Neuronal stem cell (in vitro differentiated cells): ENCODE measurements around the gene GVQW3. TPM values are rescaled to one million over a fixed set of nuclear protein-coding genes. Genes with fewer than 3 reads are reported as not detected.
A peak's percentile ranks its signal among the peaks of the same experiment; 100 is the strongest.

ENCODE experiments used
- DNase-seq: peaks from one replicate; pipeline ENCODE4 v3.0.0-alpha.2; 2013; ENCODE audit warnings: low spot score
- H2AFZ ChIP-seq: one replicate; pipeline ENCODE4 v1.6.1; 2013; ENCODE audit warnings: mild to moderate bottlenecking, low read length, inconsistent platforms
- H2AK5ac ChIP-seq: 2 replicates; pipeline ENCODE4 v1.6.1; 2013; ENCODE audit warnings: low read depth, mild to moderate bottlenecking, inconsistent platforms, low read length, moderate library complexity, mixed read lengths
- H2BK120ac ChIP-seq: 2 replicates; pipeline ENCODE4 v1.6.1; 2013; ENCODE audit warnings: low read depth, mild to moderate bottlenecking, inconsistent platforms, low read length, moderate library complexity, mixed read lengths
- H2BK12ac ChIP-seq: one replicate; pipeline ENCODE4 v1.6.1; 2013; ENCODE audit warnings: low read length, inconsistent platforms
- H2BK15ac ChIP-seq: 2 replicates; pipeline ENCODE4 v1.6.1; 2013; ENCODE audit warnings: mild to moderate bottlenecking, low read length, inconsistent platforms, mixed read lengths
- H2BK5ac ChIP-seq: one replicate; pipeline ENCODE4 v1.6.1; 2013; ENCODE audit warnings: inconsistent platforms, mild to moderate bottlenecking, low read length, moderate library complexity
- H3K14ac ChIP-seq: one replicate; pipeline ENCODE4 v1.6.1; 2013; ENCODE audit warnings: low read length, inconsistent platforms
- H3K18ac ChIP-seq: 2 replicates; pipeline ENCODE4 v1.6.1; 2013; ENCODE audit warnings: low read length, inconsistent platforms
- H3K23ac ChIP-seq: 2 replicates; pipeline ENCODE4 v1.6.1; 2013; ENCODE audit warnings: low read depth, mild to moderate bottlenecking, mixed read lengths, low read length, inconsistent platforms; ENCODE audit not compliant: poor library complexity
- H3K27ac ChIP-seq: replicated peaks from 3 replicates; pipeline ENCODE4 v1.5.1; 2013; ENCODE audit warnings: low read length, inconsistent platforms
- H3K27me3 ChIP-seq, 3 experiments: 2 replicates each; pipeline ENCODE4 v1.6.1; 2013; ENCODE audit warnings: low read length in 3 of 3, mild to moderate bottlenecking in 2 of 3, inconsistent platforms in 1 of 3, low read depth in 1 of 3, mixed read lengths in 1 of 3, moderate library complexity in 1 of 3; ENCODE audit not compliant: control insufficient read depth in 3 of 3, insufficient read depth in 3 of 3
- H3K36me3 ChIP-seq, 2 donors: replicated peaks in 1 of 2; 2 replicates each; pipeline ENCODE4 v1.6.1; 2013; ENCODE audit warnings: low read length in 2 of 2; ENCODE audit not compliant: control insufficient read depth in 2 of 2, insufficient read depth in 2 of 2
- H3K4ac ChIP-seq: 2 replicates; pipeline ENCODE4 v1.6.1; 2013; ENCODE audit warnings: inconsistent platforms, mild to moderate bottlenecking, low read length, moderate library complexity
- H3K4me1 ChIP-seq, 2 donors: 1 replicate in 1 of 2; 2 replicates in 1 of 2; pipeline ENCODE4 v1.6.1; 2013; ENCODE audit warnings: low read length in 2 of 2, low read depth in 1 of 2; ENCODE audit not compliant: control insufficient read depth in 2 of 2, insufficient read depth in 1 of 2
- H3K4me2 ChIP-seq: one replicate; pipeline ENCODE4 v1.6.1; 2013; ENCODE audit warnings: mild to moderate bottlenecking, low read length, inconsistent platforms; ENCODE audit not compliant: insufficient read depth, poor library complexity, severe bottlenecking
- H3K4me3 ChIP-seq, 2 donors: 2 replicates each; pipeline ENCODE4 v1.5.1; 2013; ENCODE audit warnings: low read length in 2 of 2, mild to moderate bottlenecking in 2 of 2, inconsistent platforms in 1 of 2, moderate library complexity in 1 of 2
- H3K79me1 ChIP-seq: one replicate; pipeline ENCODE4 v1.6.1; 2013; ENCODE audit warnings: low read depth, mild to moderate bottlenecking, inconsistent platforms, low read length, moderate library complexity
- H3K9ac ChIP-seq: one replicate; pipeline ENCODE4 v1.6.1; 2013; ENCODE audit warnings: mild to moderate bottlenecking, low read depth, low read length, inconsistent platforms; ENCODE audit not compliant: poor library complexity
- H3K9me3 ChIP-seq, 2 donors: replicated peaks in 1 of 2; 2 replicates each; pipeline versions ENCODE3 to v1.6.1; 2013; ENCODE audit warnings: low read length in 2 of 2, mild to moderate bottlenecking in 2 of 2, inconsistent platforms in 1 of 2, low read depth in 1 of 2, mixed read lengths in 1 of 2, moderate library complexity in 1 of 2; ENCODE audit not compliant: control insufficient read depth in 2 of 2, insufficient read depth in 1 of 2
- H4K8ac ChIP-seq: one replicate; pipeline ENCODE4 v1.6.1; 2013; ENCODE audit warnings: low read depth, mild to moderate bottlenecking, inconsistent platforms, low read length, moderate library complexity
- H4K91ac ChIP-seq: one replicate; pipeline ENCODE4 v1.6.1; 2013; ENCODE audit warnings: low read length, low read depth, mild to moderate bottlenecking, inconsistent platforms; ENCODE audit not compliant: poor library complexity
- WGBS, 2 donors: extraction: QIAGEN DNeasy Blood & Tissue Kit; methylation state at CpG; one replicate each; pipeline ENCODE4 v1.1.7; 2013; ENCODE audit warnings: missing lambda C conversion rate in 2 of 2, mixed read lengths in 1 of 2; ENCODE audit not compliant: insufficient read length in 2 of 2, insufficient replicate concordance in 1 of 2; ENCODE audit errors: extremely low coverage in 2 of 2; 5-methylcytosine and 5-hydroxymethylcytosine counted together
- polyA plus RNA-seq, 2 experiments: library from polyadenylated mRNA; stranded (reverse); fragments of 200-250 nt; gene quantifications; one replicate each; pipeline ENCODE4 v1.2.3, GENCODE V29; 2013

Gene GVQW3
- polyA plus RNA-seq (2013, experiment 1 of 2): 8.2 TPM
- 9.1 TPM for polyA plus RNA-seq (2013, experiment 2 of 2)

DNA sequence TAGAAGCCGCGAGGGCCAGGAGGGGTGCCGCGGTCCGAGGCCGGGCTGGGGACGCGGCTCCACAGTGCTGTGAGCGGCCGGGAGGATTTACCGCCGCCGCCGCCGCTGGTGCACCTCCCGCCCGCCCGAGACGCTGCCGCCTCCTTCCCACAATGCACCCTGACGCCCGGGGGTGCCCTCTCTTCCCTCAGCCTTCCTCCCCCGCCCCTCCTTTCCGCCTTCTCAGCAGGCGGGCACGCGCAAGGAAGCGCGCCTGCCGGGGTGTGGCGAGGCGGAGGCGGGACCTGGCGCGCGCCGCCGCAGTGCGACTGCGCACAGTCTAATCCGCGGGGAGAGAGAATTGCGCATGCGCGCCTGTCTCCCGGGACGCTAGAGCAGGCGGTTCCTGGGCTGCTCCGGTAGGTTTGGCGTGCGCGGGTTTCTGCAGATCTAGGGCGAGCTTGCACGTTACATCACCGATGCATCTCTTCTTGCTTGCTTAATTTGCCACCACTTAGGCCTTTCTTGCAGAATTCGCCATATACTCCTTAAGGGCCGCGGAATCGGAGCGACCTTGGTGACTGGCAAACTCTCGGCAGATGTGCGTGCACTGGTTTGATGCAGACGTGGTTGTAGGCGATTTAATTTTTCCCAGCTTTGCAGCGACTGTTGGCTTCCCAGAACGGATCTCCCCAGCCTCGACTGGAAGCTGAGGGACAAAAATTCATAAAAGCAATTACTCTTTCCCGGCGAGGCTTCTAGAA, at the start of gene GVQW3, which contains the start of gene THAP12:
GVQW3 (plus strand) TSS at position 347 of the 743 bp plus-strand sequence. CDS start 506 bp downstream, outside the sequence.
THAP12 (minus strand) TSS at position 156 of the 743 bp plus-strand sequence. CDS start 296 bp downstream, outside the sequence.
- peaks cover 2 to 28% of the 10 kb centered on the region in 2 donors for H3K36me3 ChIP-seq
- no CpG with 5 or more reads among the region's 69 CpGs for WGBS, 2 donors
- H3K18ac ChIP-seq: peak within 1 kb of the TSS; percentile 92
- no peak within 1 kb of the TSS for H2BK120ac ChIP-seq
- peak within 1 kb of the TSS; percentile 90 for H3K9ac ChIP-seq
- peak within 1 kb of the TSS; percentile 67 to 96 for H3K4me3 ChIP-seq
- H3K27ac ChIP-seq: peak within 1 kb of the TSS; percentile 57
- H3K4ac ChIP-seq: no peak within 1 kb of the TSS
- peaks cover 7 to 16% of the 10 kb centered on the region in 2 donors for H3K4me1 ChIP-seq
- H3K79me1 ChIP-seq: peaks cover 11% of the 10 kb centered on the region
- H4K91ac ChIP-seq: no peak within 1 kb of the TSS
- peak; percentile 99 for DNase-seq
- H4K8ac ChIP-seq: no peak within 1 kb of the TSS
- no peak within 1 kb of the TSS for H2BK15ac ChIP-seq
- H3K9me3 ChIP-seq: peaks cover 0 to 7% of the 10 kb centered on the region in 2 donors
- H2BK12ac ChIP-seq: no peak within 1 kb of the TSS
- peak within 1 kb of the TSS; percentile 49 for H3K23ac ChIP-seq
- H2AK5ac ChIP-seq: no peak within 1 kb of the TSS
- H3K4me2 ChIP-seq: peak within 1 kb of the TSS; percentile 68
- peak within 1 kb of the TSS; percentile 83 for H3K14ac ChIP-seq
- H3K27me3 ChIP-seq: no peaks in the 10 kb centered on the region
- H2AFZ ChIP-seq: peak within 1 kb of the TSS; percentile 92
- no peak within 1 kb of the TSS for H2BK5ac ChIP-seq

DNA sequence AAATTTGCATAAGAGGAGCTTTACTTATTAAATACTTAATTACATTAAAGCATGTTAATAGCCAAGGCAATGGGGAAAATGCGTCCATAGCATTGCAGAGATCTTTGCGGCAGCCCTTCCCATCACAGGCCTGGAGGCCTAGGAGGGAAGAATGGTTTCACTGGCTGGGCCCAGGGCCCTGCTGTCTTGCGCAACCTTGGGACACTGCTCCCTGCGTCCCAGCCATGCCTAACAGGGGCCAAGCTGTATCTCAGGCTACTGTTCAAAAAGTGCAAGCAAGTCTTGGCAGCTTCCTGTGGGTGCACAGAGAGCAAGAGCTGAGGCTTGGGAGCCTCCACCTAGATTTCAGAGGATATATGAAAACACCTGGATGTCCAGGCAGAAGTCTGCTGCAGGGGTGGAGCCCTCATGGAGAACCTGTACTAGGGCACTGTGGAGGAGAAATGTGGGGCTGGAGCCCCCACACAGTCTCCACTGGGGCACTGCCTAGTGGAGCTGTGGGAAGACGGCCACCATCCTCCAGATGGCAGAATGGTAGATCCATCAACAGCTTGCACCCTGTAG, 46.2 kb upstream of the GVQW3 start:
- DNase-seq: no peak
- H2BK120ac ChIP-seq: no peak overlapping the region

GRCh38 chr11:76335842-76336241, 45.3 kb upstream of the GVQW3 start:
- Histone ChIP-seq H4K8ac (no peak overlapping the region), H3K4me2 (no peak overlapping the region), H2AFZ (no peak overlapping the region), H3K36me3 (no peaks in the 10 kb centered on the region), H2BK12ac (no peak overlapping the region), H3K9me3 (peaks cover 15 to 20% of the 10 kb centered on the region in 2 donors), H3K79me1 (no peaks in the 10 kb centered on the region), H2AK5ac (no peak overlapping the region), H3K18ac (no peak overlapping the region), H3K27ac (no peak overlapping the region), H3K14ac (no peak overlapping the region), H3K4me3 (no peak overlapping the region), H2BK5ac (no peak overlapping the region), H4K91ac (no peak overlapping the region), H3K4me1 (no peaks in the 10 kb centered on the region), H3K27me3 (no peaks in the 10 kb centered on the region), H2BK15ac (no peak overlapping the region), H2BK120ac (no peak overlapping the region), H3K4ac (no peak overlapping the region), H3K9ac (no peak overlapping the region), H3K23ac (no peak overlapping the region)
- no peak for DNase-seq

More for the DNA sequence above, 46.2 kb upstream of the GVQW3 start:
- no peak overlapping the region for H2AFZ ChIP-seq
- H2BK12ac ChIP-seq: no peak overlapping the region
- H3K18ac ChIP-seq: no peak overlapping the region
- no peak overlapping the region for H3K4me2 ChIP-seq
- H3K14ac ChIP-seq: no peak overlapping the region
- H4K8ac ChIP-seq: no peak overlapping the region
- peak overlapping the region in 1 of 2 donors; percentile 22 for H3K4me3 ChIP-seq
- H3K27ac ChIP-seq: no peak overlapping the region
- no peak overlapping the region for H3K23ac ChIP-seq
- no peak overlapping the region for H4K91ac ChIP-seq
- H2AK5ac ChIP-seq: no peak overlapping the region
- no peak overlapping the region for H3K4ac ChIP-seq
- H3K36me3 ChIP-seq: no peaks in the 10 kb centered on the region
- no peak overlapping the region for H3K9ac ChIP-seq
- H2BK5ac ChIP-seq: no peak overlapping the region
- H3K9me3 ChIP-seq: peaks cover 15 to 20% of the 10 kb centered on the region in 2 donors
- peaks cover 0 to 5% of the 10 kb centered on the region in 2 donors for H3K4me1 ChIP-seq
- H2BK15ac ChIP-seq: no peak overlapping the region
- WGBS, 2 donors: no CpG with 5 or more reads among the region's 5 CpGs
- H3K79me1 ChIP-seq: no peaks in the 10 kb centered on the region
- H3K27me3 ChIP-seq: no peaks in the 10 kb centered on the region

DNA sequence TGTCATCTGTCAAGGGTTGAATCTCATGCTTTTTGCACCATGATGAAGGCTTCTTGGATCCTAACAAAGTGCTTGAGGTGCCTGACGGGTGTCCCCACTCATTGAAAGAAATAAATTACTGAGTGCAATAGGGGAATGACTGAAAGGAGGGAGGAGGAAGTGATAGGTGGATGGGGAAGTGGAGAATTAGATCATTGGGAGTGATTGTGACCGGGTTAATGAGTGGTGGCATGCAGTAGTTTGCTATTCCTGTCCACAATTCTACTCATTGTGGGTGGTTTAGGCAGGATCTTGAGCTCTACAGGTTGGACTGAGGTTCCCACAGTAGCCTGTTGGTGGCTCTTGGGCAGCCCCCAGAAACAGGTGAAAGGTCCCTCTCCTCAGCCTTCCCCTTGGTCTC, 44.5 kb upstream of the GVQW3 start:
- Histone ChIP-seq H3K36me3 (no peaks in the 10 kb centered on the region), H3K23ac (no peak overlapping the region), H2AK5ac (no peak overlapping the region), H3K4me2 (no peak overlapping the region), H2BK5ac (no peak overlapping the region), H3K14ac (no peak overlapping the region), H3K79me1 (no peaks in the 10 kb centered on the region), H3K18ac (no peak overlapping the region), H2BK15ac (no peak overlapping the region), H3K9ac (no peak overlapping the region), H3K4me1 (no peaks in the 10 kb centered on the region), H3K4me3 (no peak overlapping the region), H3K27ac (no peak overlapping the region), H4K8ac (no peak overlapping the region), H2BK12ac (no peak overlapping the region), H3K4ac (no peak overlapping the region), H2AFZ (no peak overlapping the region), H4K91ac (no peak overlapping the region), H3K27me3 (no peaks in the 10 kb centered on the region), H2BK120ac (no peak overlapping the region), H3K9me3 (peaks cover 15 to 20% of the 10 kb centered on the region in 2 donors)
- DNase-seq: no peak
- WGBS, 2 donors: no CpG with 5 or more reads among the region's 2 CpGs
